ENCODE results near the gene PITPNC1. TPM values are rescaled to one million over a fixed set of nuclear protein-coding genes. Genes with fewer than 3 reads are reported as not detected.

Gene PITPNC1
- total RNA-seq, 1 experiment from 2014 or later: 37.5 TPM

DNA sequence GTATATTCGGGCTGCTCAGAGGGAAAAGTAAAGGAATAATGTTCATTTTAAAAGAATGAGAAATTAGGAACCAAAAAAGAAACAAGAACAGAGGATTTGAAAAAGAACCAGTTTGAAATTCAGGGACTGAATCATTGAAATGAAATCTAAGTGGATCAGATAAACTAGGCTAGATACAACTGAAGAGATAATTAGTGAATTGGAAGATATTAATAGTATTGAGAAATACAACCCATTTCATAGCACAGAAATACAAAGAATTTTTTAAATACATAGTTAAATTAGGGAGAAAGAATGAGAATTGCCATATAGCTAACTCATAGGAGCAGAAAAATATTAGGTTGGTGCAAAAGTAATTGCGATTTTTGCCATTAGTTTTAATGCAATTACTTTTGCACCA, 223.3 kb downstream of the PITPNC1 start:
- H3K9ac ChIP-seq (ENCODE audit: extremely low read depth, insufficient read length, low read length): no peak overlapping the region
- Mint-ChIP-seq H3K27ac (no peak overlapping the region), H3K36me3 (ENCODE audit: insufficient read depth in 1 of 3, low read depth in 3 of 3) (peaks cover 12 to 24% (median 15%) of the 10 kb centered on the region in 3 experiments), H3K9me3 (peaks cover 7 to 9% of the 10 kb centered on the region in 2 experiments; a peak in 3 of 5 replicates), H3K4me1 (peaks cover 6 to 7% of the 10 kb centered on the region in 2 experiments), H3K4me3 (no peak overlapping the region), H3K27me3 (ENCODE audit: low read depth) (no peaks in the 10 kb centered on the region)
- WGBS (ENCODE audit: extremely low coverage, insufficient read length, low lambda C conversion rate): no CpG with 5 or more reads among the region's 2 CpGs
- H3K4me1 ChIP-seq (ENCODE audit: insufficient read depth, low read length): no peaks in the 10 kb centered on the region; the same call in 1 of the 2 replicates
- no peak overlapping the region for H3K56ac ChIP-seq (ENCODE audit: insufficient read length, low read depth, low read length)
- H2BK20ac ChIP-seq (ENCODE audit: low read depth, low read length, poor library complexity, severe bottlenecking): no peak overlapping the region
- no peak overlapping the region for H4K5ac ChIP-seq (ENCODE audit: insufficient read length, low read depth, low read length)
- no peak overlapping the region for H4K91ac ChIP-seq (ENCODE audit: insufficient read length, low read depth, low read length)
- H3K23ac ChIP-seq (ENCODE audit: insufficient read length, low read depth, low read length): no peak overlapping the region
- H3K14ac ChIP-seq (ENCODE audit: insufficient read depth, low read length): no peak overlapping the region
- TF ChIP-seq, protein P1, sequence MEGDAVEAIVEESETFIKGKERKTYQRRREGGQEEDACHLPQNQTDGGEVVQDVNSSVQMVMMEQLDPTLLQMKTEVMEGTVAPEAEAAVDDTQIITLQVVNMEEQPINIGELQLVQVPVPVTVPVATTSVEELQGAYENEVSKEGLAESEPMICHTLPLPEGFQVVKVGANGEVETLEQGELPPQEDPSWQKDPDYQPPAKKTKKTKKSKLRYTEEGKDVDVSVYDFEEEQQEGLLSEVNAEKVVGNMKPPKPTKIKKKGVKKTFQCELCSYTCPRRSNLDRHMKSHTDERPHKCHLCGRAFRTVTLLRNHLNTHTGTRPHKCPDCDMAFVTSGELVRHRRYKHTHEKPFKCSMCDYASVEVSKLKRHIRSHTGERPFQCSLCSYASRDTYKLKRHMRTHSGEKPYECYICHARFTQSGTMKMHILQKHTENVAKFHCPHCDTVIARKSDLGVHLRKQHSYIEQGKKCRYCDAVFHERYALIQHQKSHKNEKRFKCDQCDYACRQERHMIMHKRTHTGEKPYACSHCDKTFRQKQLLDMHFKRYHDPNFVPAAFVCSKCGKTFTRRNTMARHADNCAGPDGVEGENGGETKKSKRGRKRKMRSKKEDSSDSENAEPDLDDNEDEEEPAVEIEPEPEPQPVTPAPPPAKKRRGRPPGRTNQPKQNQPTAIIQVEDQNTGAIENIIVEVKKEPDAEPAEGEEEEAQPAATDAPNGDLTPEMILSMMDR (conservative IDR thresholded peaks at IDR 0.05): no peak
- no peak overlapping the region for H3K4ac ChIP-seq (ENCODE audit: low read depth, low read length)
- no peak overlapping the region for H2BK15ac ChIP-seq (ENCODE audit: low read depth, low read length)
- H3K79me1 ChIP-seq (ENCODE audit: insufficient read depth, low read depth, low read length, poor library complexity, severe bottlenecking): no peaks in the 10 kb centered on the region
- H3K9me3 ChIP-seq (ENCODE audit: control insufficient read depth, low read depth, low read length): no peaks in the 10 kb centered on the region
- no peak overlapping the region for H2BK120ac ChIP-seq (ENCODE audit: low read depth, low read length, poor library complexity, severe bottlenecking)
- no peaks in the 10 kb centered on the region for H4K20me1 ChIP-seq (ENCODE audit: control insufficient read depth, insufficient read depth, insufficient read length)
- H3K23me2 ChIP-seq (ENCODE audit: insufficient read length, low read depth, low read length, poor library complexity, severe bottlenecking): no peaks in the 10 kb centered on the region
- H2BK5ac ChIP-seq (ENCODE audit: insufficient read length, low read length): no peak overlapping the region
- no peak overlapping the region for H2BK12ac ChIP-seq (ENCODE audit: insufficient read length, low read depth, low read length)
- no peak overlapping the region for H2AK5ac ChIP-seq (ENCODE audit: insufficient read length, low read length)
- H4K8ac ChIP-seq (replicated peaks; ENCODE audit: insufficient read length, low read depth, low read length): no peak overlapping the region
- no peak overlapping the region for H3T11ph ChIP-seq (ENCODE audit: low read length)
- H3K27ac ChIP-seq (ENCODE audit: insufficient read length, low read depth, low read length): no peak overlapping the region
- H3K27me3 ChIP-seq (ENCODE audit: insufficient read depth, low read length): no peaks in the 10 kb centered on the region
- no peak overlapping the region for H3K4me2 ChIP-seq (ENCODE audit: insufficient read depth, insufficient read length, low read length)
- no peak overlapping the region for H2AFZ ChIP-seq (ENCODE audit: low read length)
- H3K18ac ChIP-seq (ENCODE audit: insufficient read length, low read depth, low read length): no peak overlapping the region
- no peak for DNase-seq
- no peaks in the 10 kb centered on the region for H3K79me2 ChIP-seq (ENCODE audit: insufficient read depth, low read length)

Data from H9 (cell line).